K562 (cell line): Measurements from ENCODE around the gene DISP1. TPM values are rescaled to one million over a fixed set of nuclear protein-coding genes. Genes with fewer than 3 reads are reported as not detected.

Source experiments
- ATAC-seq: fragments of 200-7000 bp; cut with Tn5 transposase; 3 replicates; pipeline ENCODE4 v1.9.1; 2020; ENCODE audit warnings: moderate library complexity
- BruUV-seq: library from RNA; stranded (reverse); fragments of 400-500 nt; replicated peaks from 2 replicates; lab custom pipeline; 2021; lab: Mats Ljungman, UMichigan
- CTCF ChIA-PET: fragments of 300-600 bp; formaldehyde crosslinking; extraction: SDS; loops from one replicate; lab custom pipeline; 2021; ENCODE audit warnings: low intra/inter-chr PET ratio; lab: Yijun Ruan, JAX
- POLR2A ChIA-PET: fragments of 300-600, 350-650 bp; sonication (Branson Sonifier 250); formaldehyde crosslinking; extraction: SDS; loops from one replicate; lab custom pipeline; 2021; ENCODE audit warnings: antibody characterized with exemption, inconsistent platforms; lab: Yijun Ruan, JAX
- DNase-seq, 4 experiments: peaks; one replicate each; pipeline versions ENCODE4 v3.0.0 to v3.0.0-alpha.2; 2011 to 2018; ENCODE audit warnings: low spot score in 3 of 4, mixed read lengths in 3 of 4; ENCODE audit errors: extremely low read depth in 1 of 4
- FAIRE-seq: peaks from 2 replicates; lab custom pipeline; 2011; peaks lifted over from hg19 to GRCh38; lab: Jason Lieb, UNC
- H2AFZ ChIP-seq: 2 replicates; pipeline ENCODE4 v1.6.0; 2011; ENCODE audit warnings: low read depth, low read length, control low read depth, inconsistent platforms
- H3K27ac ChIP-seq: fragments of 200-600 bp; 3 replicates; pipeline ENCODE4 v1.8.0; 2011; ENCODE audit warnings: low read depth, mild to moderate bottlenecking, control low read depth, inconsistent platforms, low read length, moderate library complexity, mixed read lengths; ENCODE audit errors: extremely low read depth
- H3K27me3 ChIP-seq, 2 experiments: fragments of 300-600 bp in 1 of 2; 2 replicates in 1 of 2; 3 replicates in 1 of 2; pipeline versions ENCODE4 v1.6.0 to v1.8.0; 2011; ENCODE audit warnings: inconsistent platforms in 2 of 2, low read length in 2 of 2, mild to moderate bottlenecking in 1 of 2, mixed read lengths in 1 of 2, moderate library complexity in 1 of 2; ENCODE audit not compliant: control insufficient read depth in 2 of 2, insufficient read depth in 2 of 2
- H3K36me3 ChIP-seq: fragments of 300-600 bp; 3 replicates; pipeline ENCODE4 v1.8.0; 2011; ENCODE audit warnings: mild to moderate bottlenecking, low read length, inconsistent platforms; ENCODE audit not compliant: control insufficient read depth, insufficient read depth
- H3K4me1 ChIP-seq, 2 experiments: fragments of 200-600 bp in 1 of 2; replicated peaks in 1 of 2; 2 replicates in 1 of 2; 3 replicates in 1 of 2; pipeline versions ENCODE4 v1.5.1 to v1.8.0; 2011; ENCODE audit warnings: inconsistent platforms in 2 of 2, low read length in 2 of 2, mild to moderate bottlenecking in 1 of 2, mixed read lengths in 1 of 2, moderate library complexity in 1 of 2; ENCODE audit not compliant: control insufficient read depth in 2 of 2, insufficient read depth in 2 of 2
- H3K4me2 ChIP-seq: 2 replicates; pipeline ENCODE4 v1.6.1; 2011; ENCODE audit warnings: low read length, control low read depth, inconsistent platforms, mixed read lengths; ENCODE audit not compliant: insufficient read depth
- H3K4me3 ChIP-seq: fragments of 200-600 bp; sonication (generic), shearing (Covaris generic); 2 replicates; pipeline ENCODE4 v1.5.1; 2016; ENCODE audit warnings: control low read depth, inconsistent platforms
- H3K79me2 ChIP-seq: fragments of 200-600 bp; 3 replicates; pipeline ENCODE4 v1.8.0; 2011; ENCODE audit warnings: low read length, inconsistent platforms; ENCODE audit not compliant: control insufficient read depth, insufficient read depth
- H3K9ac ChIP-seq, 2 experiments: 2 replicates each; pipeline versions ENCODE4 v1.6.0 to v1.6.1; 2011; ENCODE audit warnings: low read depth in 2 of 2, low read length in 2 of 2, control low read depth in 1 of 2, inconsistent platforms in 1 of 2, mild to moderate bottlenecking in 1 of 2, mixed read lengths in 1 of 2; ENCODE audit not compliant: insufficient read depth in 1 of 2
- H3K9me1 ChIP-seq: one replicate; pipeline ENCODE4 v1.6.0; 2011; ENCODE audit warnings: inconsistent platforms, mild to moderate bottlenecking, low read length, moderate library complexity; ENCODE audit not compliant: control insufficient read depth, insufficient read depth
- H3K9me3 ChIP-seq: replicated peaks from 2 replicates; pipeline ENCODE4 v1.5.1; 2011; ENCODE audit warnings: low read depth, low read length, inconsistent platforms; ENCODE audit not compliant: control insufficient read depth, insufficient read depth
- H4K20me1 ChIP-seq: replicated peaks from 2 replicates; pipeline ENCODE4 v1.6.1; 2011; ENCODE audit warnings: low read length, inconsistent platforms, mixed read lengths; ENCODE audit not compliant: control insufficient read depth, insufficient read depth
- ARID2 ChIP-seq: fragments of 450-650 bp; IDR thresholded peaks from 2 replicates; pipeline ENCODE4 v1.6.1; 2017; ENCODE audit warnings: antibody characterized with exemption, mild to moderate bottlenecking
- CEBPG ChIP-seq, 3 experiments: fragments of 200-800 bp in 1 of 3; sonication (Bioruptor generic) in 1 of 3; sonication (generic) in 1 of 3; formaldehyde crosslinking in 1 of 3; IDR thresholded peaks in 2 of 3; conservative IDR thresholded peaks in 1 of 3; 2 replicates each; pipeline versions ENCODE4 v1.6.1 to v1.8.0; 2016 to 2022; ENCODE audit warnings: missing compliant biosample characterization in 2 of 3, missing genetic modification characterization in 2 of 3, mild to moderate bottlenecking in 1 of 3, missing genetic modification reagents in 1 of 3
- DMBX1 ChIP-seq: fragments of 250-450 bp; sonication (Bioruptor Pico); IDR thresholded peaks from 2 replicates; pipeline ENCODE4 v1.8.0; 2022; ENCODE audit warnings: inconsistent platforms, mild to moderate bottlenecking, moderate library complexity, borderline replicate concordance
- ETS1 ChIP-seq: conservative IDR thresholded peaks from 2 replicates; pipeline ENCODE4 v1.6.1; 2011; ENCODE audit warnings: low read depth, mild to moderate bottlenecking, low read length; ENCODE audit not compliant: control insufficient read depth
- FOXK2 ChIP-seq, 2 experiments: fragments of 450-650 bp; IDR thresholded peaks in 1 of 2; conservative IDR thresholded peaks in 1 of 2; 2 replicates each; pipeline ENCODE4 v1.6.1; 2016; ENCODE audit warnings: low read depth in 2 of 2, mild to moderate bottlenecking in 1 of 2
- FOXP1 ChIP-seq: sonication (generic); formaldehyde crosslinking; IDR thresholded peaks from 2 replicates; pipeline ENCODE4 v1.8.0; 2022; ENCODE audit warnings: mild to moderate bottlenecking, missing genetic modification reagents
- HLTF ChIP-seq: fragments of 450-650 bp; IDR thresholded peaks from 2 replicates; pipeline ENCODE4 v1.6.1; 2016
- MEF2A ChIP-seq: IDR thresholded peaks from 2 replicates; pipeline ENCODE4 v1.6.1; 2011; ENCODE audit warnings: low read depth, mild to moderate bottlenecking, low read length, moderate library complexity; ENCODE audit not compliant: control insufficient read depth
- PRMT5 ChIP-seq: sonication (generic); formaldehyde crosslinking; IDR thresholded peaks from 2 replicates; pipeline ENCODE4 v1.5.0; 2020; ENCODE audit warnings: missing genetic modification reagents
- RBFOX2 ChIP-seq: fragments of 200-400 bp; formaldehyde crosslinking; IDR thresholded peaks from 2 replicates; pipeline ENCODE4 v1.6.1; 2017; ENCODE audit warnings: low read depth, mild to moderate bottlenecking, low read length, moderate library complexity
- SMARCA5 ChIP-seq: fragments of 450-650 bp; IDR thresholded peaks from 2 replicates; pipeline ENCODE4 v1.6.1; 2016
- TRIM24 ChIP-seq, 2 experiments: fragments of 450-650 bp; IDR thresholded peaks; 2 replicates each; pipeline ENCODE4 v1.6.1; 2016
- YY1 ChIP-seq, 3 experiments: IDR thresholded peaks; 2 replicates each; pipeline ENCODE4 v1.6.1; 2011; ENCODE audit warnings: low read length in 2 of 3, mild to moderate bottlenecking in 2 of 3, moderate library complexity in 2 of 3, borderline replicate concordance in 1 of 3, control low read depth in 1 of 3, low read depth in 1 of 3; ENCODE audit not compliant: insufficient read depth in 3 of 3, insufficient replicate concordance in 2 of 3, control insufficient read depth in 1 of 3, insufficient read length in 1 of 3; ENCODE audit errors: extremely low read depth in 1 of 3
- ZFP1 ChIP-seq: fragments of 450-650 bp; formaldehyde crosslinking; IDR thresholded peaks from 2 replicates; pipeline ENCODE4 v1.4.0; 2020; ENCODE audit warnings: mild to moderate bottlenecking, mixed read lengths
- ZFP91 ChIP-seq: sonication (generic); formaldehyde crosslinking; IDR thresholded peaks from 2 replicates; pipeline ENCODE4 v1.8.0; 2022; ENCODE audit warnings: mild to moderate bottlenecking, missing genetic modification reagents
- ZNF121 ChIP-seq: sonication (generic); formaldehyde crosslinking; conservative IDR thresholded peaks from 2 replicates; pipeline ENCODE4 v1.8.0; 2022; ENCODE audit warnings: missing genetic modification reagents
- ZNF316 ChIP-seq: fragments of 450-650 bp; IDR thresholded peaks from 2 replicates; pipeline ENCODE4 v1.6.1; 2016
- in situ Hi-C: fragments of 300-500 bp; cut with MboI; formaldehyde crosslinking; loops from 4 replicates; pipeline ENCODE4 v1.15.0; 2018; ENCODE audit warnings: inconsistent platforms, mixed read lengths
- intact Hi-C: fragments of 100-400 bp; cut with micrococcal nuclease; formaldehyde crosslinking; loops from 2 replicates; pipeline ENCODE4 v1.14.2; 2022
- polyA plus RNA-seq, 8 experiments: library from polyadenylated mRNA; depleted of rRNA in 4 of 8; stranded (reverse) in 5 of 8; unstranded in 3 of 8; fragments of >200 nt; fragmentation: Nextera tagmentation in 2 of 8; fragmentation: Illumina TruSeq in 1 of 8; extraction: Ambion mirVana in 2 of 8; extraction: Trizol in 1 of 8; gene quantifications; 2 replicates each; pipeline versions ENCODE4 v1.2.1 to v1.2.3, GENCODE V29; 2011 to 2014; ENCODE audit warnings: inconsistent platforms in 1 of 8, missing spikeins in 1 of 8
- total RNA-seq, 7 experiments: library from RNA; depleted of rRNA in 6 of 7; stranded (reverse); fragments of >200 nt in 6 of 7; fragmentation: Illumina TruSeq in 2 of 7; extraction: Trizol in 2 of 7; gene quantifications; 2 replicates each; pipeline versions ENCODE4 v1.2.1 to v1.2.3, GENCODE V29; 2011 to 2021; ENCODE audit warnings: low replicate concordance in 1 of 7

Gene DISP1
- total and polyA plus RNA-seq, 9 of the 15 experiments (the other 6 are each of a cell fraction or from before 2014, with no cell fraction given): 0.02 to 0.35 (median 0.04) TPM; not detected in 2

- TF ChIP-seq ZFP1 (CRISPR knock-in tag) (no peak), DMBX1 (no peak), PRMT5 (no peak), ZFP91 (CRISPR knock-in tag) (no peak), FOXP1 (CRISPR knock-in tag) (no peak), SMARCA5 (no peak), ETS1 (no peak)
Observed at GRCh38 chr1:222767152-222767571, 47.7 kb upstream of the DISP1 start (continued).

- no peak overlapping the region for H3K4me3 ChIP-seq
- in situ Hi-C loops: no loop called here
- ChIA-PET POLR2A (no interaction called here), CTCF (no interaction called here)
- H3K9ac ChIP-seq: no peak overlapping the region
- H3K79me2 ChIP-seq: no peaks in the 10 kb centered on the region
- no peaks in the 10 kb centered on the region for H3K9me3 ChIP-seq
- no peak for ATAC-seq
- H3K36me3 ChIP-seq: no peaks in the 10 kb centered on the region
- H3K27ac ChIP-seq: no peak overlapping the region
- DNase-seq: no peak
- no peak overlapping the region for H2AFZ ChIP-seq
- H3K9me1 ChIP-seq: no peaks in the 10 kb centered on the region
- H4K20me1 ChIP-seq: no peaks in the 10 kb centered on the region
- no peak for FAIRE-seq
- H3K4me2 ChIP-seq: no peak overlapping the region
- no peak for TF ChIP-seq ARID2
- no peak for TF ChIP-seq ZNF316
- no peak for TF ChIP-seq ZNF121 (CRISPR knock-in tag)
- TF ChIP-seq MEF2A: no peak
- no peak for TF ChIP-seq CEBPG (CRISPR knock-in tag; IDR thresholded peaks at IDR 0.05)
- TF ChIP-seq CEBPG (tag; conservative IDR thresholded peaks at IDR 0.05 in 1 of 2, IDR thresholded peaks at IDR 0.05 in 1 of 2): no peak
- TF ChIP-seq YY1 (IDR thresholded peaks at IDR 0.05; ENCODE audit: borderline replicate concordance in 1 of 3, control insufficient read depth in 1 of 3, extremely low read depth in 1 of 3, insufficient read depth in 3 of 3, insufficient read length in 1 of 3, insufficient replicate concordance in 2 of 3, low read depth in 1 of 3, low read length in 2 of 3): no peak
- TF ChIP-seq HLTF: no peak
- no peak for TF ChIP-seq FOXK2 (conservative IDR thresholded peaks at IDR 0.05 in 1 of 2, IDR thresholded peaks at IDR 0.05 in 1 of 2; ENCODE audit: low read depth in 2 of 2)
- TF ChIP-seq RBFOX2: no peak
- no peak for TF ChIP-seq TRIM24 (IDR thresholded peaks at IDR 0.05)
- H3K4me1 ChIP-seq: no peaks in the 10 kb centered on the region
- H3K27me3 ChIP-seq: no peaks in the 10 kb centered on the region
- no TSS peak for BruUV-seq
- intact Hi-C loops: loop anchor here (2.0 kb wide), 1 partner anchor 304 kb away; no protein-coding TSS in a partner anchor
Observed at GRCh38 chr1:222768592-222768991, 46.2 kb upstream of the DISP1 start.
